ENCODE results near the gene BHLHA15.
A peak's percentile ranks its signal among the peaks of the same experiment; 100 is the strongest.

BHLHA15 gene

GRCh38 chr7:98211221-98211675, at the start of gene BHLHA15:
Gene BHLHA15, plus strand, starts transcription at chr7:98211439. Its CDS starts 871 bp downstream, at chr7:98212310.
- H3K27ac ChIP-seq: peak within 1 kb of the TSS; percentile 48
- TF ChIP-seq ZFX (IDR thresholded peaks at IDR 0.05; ENCODE audit: borderline replicate concordance) (no peak), CTCF (IDR thresholded peaks at IDR 0.05) (peak; percentile 11; the same call in 1 of the 2 replicates)

GRCh38 chr7:98162758-98163157, 48.5 kb upstream of the BHLHA15 start:
- H3K27ac ChIP-seq: no peak overlapping the region
- TF ChIP-seq ZFX (IDR thresholded peaks at IDR 0.05; ENCODE audit: borderline replicate concordance): no peak
- TF ChIP-seq CTCF (IDR thresholded peaks at IDR 0.05): no peak

- TF ChIP-seq CTCF (IDR thresholded peaks at IDR 0.05) (no peak), ZFX (IDR thresholded peaks at IDR 0.05; ENCODE audit: borderline replicate concordance) (no peak)
- H3K27ac ChIP-seq: peak overlapping the region; percentile 14; the same call in 1 of the 2 replicates
These were observed 48.0 kb upstream of the BHLHA15 start for GRCh38 chr7:98163269-98163668.

GRCh38 chr7:98163704-98164494, 47.3 kb upstream of the BHLHA15 start:
- H3K27ac ChIP-seq: peak overlapping the region; percentile 14; the same call in 1 of the 2 replicates
- TF ChIP-seq ZFX (IDR thresholded peaks at IDR 0.05; ENCODE audit: borderline replicate concordance): no peak
- no peak for TF ChIP-seq CTCF (IDR thresholded peaks at IDR 0.05)

GRCh38 chr7:98165827-98166667, 45.2 kb upstream of the BHLHA15 start:
- TF ChIP-seq CTCF (IDR thresholded peaks at IDR 0.05) (peak; percentile 95), ZFX (IDR thresholded peaks at IDR 0.05; ENCODE audit: borderline replicate concordance) (no peak)
- H3K27ac ChIP-seq: no peak overlapping the region

GRCh38 chr7:98166668-98166970, 44.6 kb upstream of the BHLHA15 start:
- TF ChIP-seq CTCF (IDR thresholded peaks at IDR 0.05): no peak
- no peak for TF ChIP-seq ZFX (IDR thresholded peaks at IDR 0.05; ENCODE audit: borderline replicate concordance)
- H3K27ac ChIP-seq: no peak overlapping the region

GRCh38 chr7:98167653-98168052, 43.6 kb upstream of the BHLHA15 start:
- TF ChIP-seq CTCF (IDR thresholded peaks at IDR 0.05) (no peak), ZFX (IDR thresholded peaks at IDR 0.05; ENCODE audit: borderline replicate concordance) (no peak)

More at GRCh38 chr7:98167653-98168052, 43.6 kb upstream of the BHLHA15 start:
- no peak overlapping the region for H3K27ac ChIP-seq

Measured in 22Rv1 (cell line).